Activated naive CD4-positive, alpha-beta T cell treated with anti-CD3 and anti-CD28 coated beads, Interleukin-2, amount 50 U/mL, for 72 hours (primary cell): ENCODE results near the gene PCK1. TPM values are rescaled to one million over a fixed set of nuclear protein-coding genes. Genes with fewer than 3 reads are reported as not detected.

Experiments
- ATAC-seq, 2 donors: fragments of 150-1000 bp; cut with Tn5 transposase; 2 replicates each; pipeline ENCODE4 v1.10.0; 2021; ENCODE audit warnings: mild to moderate bottlenecking in 2 of 2, moderate library complexity in 2 of 2
- DNase-seq, 2 donors: peaks; one replicate each; pipeline ENCODE4 v3.0.0; 2021 to 2022; ENCODE audit warnings: low spot score in 2 of 2
- H3K27ac Mint-ChIP-seq, 2 donors: one replicate each; pipeline ENCODE4 v1.8.0; 2022; ENCODE audit warnings: mild to moderate bottlenecking in 2 of 2, mixed read lengths in 2 of 2
- H3K36me3 Mint-ChIP-seq, 2 donors: one replicate each; pipeline ENCODE4 v1.8.0; 2022; ENCODE audit warnings: mixed read lengths in 2 of 2
- H3K9me3 Mint-ChIP-seq, 2 donors: one replicate each; pipeline ENCODE4 v1.8.0; 2022; ENCODE audit warnings: mixed read lengths in 2 of 2
- total RNA-seq, 2 donors: library from RNA; stranded (reverse); gene quantifications; one replicate each; pipeline ENCODE4 v1.2.3, GENCODE V29; 2022

The PCK1 gene
- total RNA-seq, 2 donors from 2014 or later, result not detected

DNA sequence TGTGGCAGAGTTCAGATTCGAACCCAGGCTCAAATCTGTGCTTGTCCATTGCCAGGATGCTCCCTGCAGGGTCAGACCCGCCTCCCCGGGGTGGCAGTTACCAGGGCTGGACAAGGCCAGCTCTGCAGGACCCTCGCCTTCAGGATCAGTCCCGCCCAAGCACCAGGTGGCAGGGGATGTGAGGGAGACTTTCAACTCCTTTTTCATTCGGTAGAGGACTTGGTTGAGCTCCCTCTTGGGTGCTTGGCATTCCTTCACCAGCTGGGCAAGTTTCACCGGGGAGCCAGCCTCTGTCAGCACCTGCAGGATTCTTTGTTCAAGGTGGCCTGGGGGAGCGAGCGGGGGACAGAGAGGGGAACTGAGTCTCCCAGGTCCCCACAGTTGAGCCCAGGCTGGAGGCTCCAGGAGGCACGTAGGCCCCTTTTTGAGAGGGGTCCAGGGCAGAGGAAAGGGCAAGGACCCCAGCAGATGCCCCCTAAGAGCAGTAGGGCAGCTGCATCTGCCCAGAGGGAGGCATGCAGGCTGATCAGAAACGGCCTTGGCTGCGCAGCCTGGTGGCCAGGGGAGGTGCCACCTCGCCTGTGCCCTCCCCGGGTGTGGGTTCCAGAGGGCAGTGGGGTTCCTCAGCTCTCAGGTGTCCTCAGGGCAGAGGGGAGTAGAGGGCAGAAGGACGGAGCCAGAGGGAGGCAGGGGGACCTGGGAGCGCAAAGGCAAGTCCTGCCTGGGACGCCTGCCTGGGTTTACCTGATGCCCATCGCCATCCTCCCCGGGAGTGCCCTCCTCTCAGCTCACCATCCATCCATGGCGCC is 55.4 kb downstream of the PCK1 start:
- no peaks in the 10 kb centered on the region for H3K9me3 Mint-ChIP-seq
- no peak overlapping the region for H3K27ac Mint-ChIP-seq
- H3K36me3 Mint-ChIP-seq, result peaks cover 0 to 5% of the 10 kb centered on the region in 2 donors
- ATAC-seq, result no peak
- DNase-seq, result no peak

- no peaks in the 10 kb centered on the region for H3K9me3 Mint-ChIP-seq
- peaks cover 0 to 5% of the 10 kb centered on the region in 2 donors for H3K36me3 Mint-ChIP-seq
- H3K27ac Mint-ChIP-seq, result peak overlapping the region; percentile 73 to 91
- ATAC-seq (no peak), DNase-seq (no peak)
These were observed 56.3 kb downstream of the PCK1 start for GRCh38 chr20:57617079-57617795.

Other genes starting within 250 kb of the PCK1 start
- not detected for gene SPO11, start 231.3 kb upstream of the PCK1 start, total RNA-seq
- gene RAE1, start 209.9 kb upstream of the PCK1 start, total RNA-seq, result 10 to 100 TPM; 47.3 to 67.5 TPM
- gene RBM38, start 169.7 kb upstream of the PCK1 start, total RNA-seq, result 10 to 100 TPM; 43.4 to 97.5 TPM
- gene CTCFL, start 36.0 kb upstream of the PCK1 start, total RNA-seq, result not detected
- 1 to 10 TPM in 1 of 2 donors, under 1 TPM in 1; 0.16 to 1.1 TPM for gene ZBP1, start 59.3 kb downstream of the PCK1 start, total RNA-seq
- 1 to 10 TPM; 2.2 to 3.9 TPM for gene PMEPA1, start 148.9 kb downstream of the PCK1 start, total RNA-seq